AG08396 (cell line): Measurements from ENCODE around the gene MAN2C1.
"Not testable (repeated sequence)": the region's sequence is repeated elsewhere in the genome, so short reads cannot be mapped to it uniquely, and the experiment has no call there.

Source experiments
- DNase-seq: peaks from one replicate; pipeline ENCODE4 v3.0.0; 2012; ENCODE audit warnings: low spot score, mixed read lengths

Gene MAN2C1

GRCh38 chr15:75367913-75368688 lies at the start of gene MAN2C1:
MAN2C1 (minus strand) TSS chr15:75368607; CDS start chr15:75368583, 24 bp downstream.
- peak; percentile 94 for DNase-seq

- DNase-seq, result no peak
Observed at GRCh38 chr15:75416584-75416983, 48.2 kb upstream of the MAN2C1 start.

- no peak for DNase-seq
Observed at GRCh38 chr15:75410196-75410595, 41.8 kb upstream of the MAN2C1 start.

- no peak for DNase-seq
Observed at GRCh38 chr15:75407083-75407482, 38.7 kb upstream of the MAN2C1 start.

- no peak for DNase-seq
Observed at GRCh38 chr15:75403892-75404291, 35.5 kb upstream of the MAN2C1 start.

GRCh38 chr15:75397494-75397893 lies 29.1 kb upstream of the MAN2C1 start:
- DNase-seq, result peak; percentile 30

GRCh38 chr15:75389791-75390382 lies 21.5 kb upstream of the MAN2C1 start:
- DNase-seq, result peak; percentile 10

- DNase-seq, result not testable (repeated sequence)
Observed at GRCh38 chr15:75383986-75384385, 15.6 kb upstream of the MAN2C1 start.

DNA sequence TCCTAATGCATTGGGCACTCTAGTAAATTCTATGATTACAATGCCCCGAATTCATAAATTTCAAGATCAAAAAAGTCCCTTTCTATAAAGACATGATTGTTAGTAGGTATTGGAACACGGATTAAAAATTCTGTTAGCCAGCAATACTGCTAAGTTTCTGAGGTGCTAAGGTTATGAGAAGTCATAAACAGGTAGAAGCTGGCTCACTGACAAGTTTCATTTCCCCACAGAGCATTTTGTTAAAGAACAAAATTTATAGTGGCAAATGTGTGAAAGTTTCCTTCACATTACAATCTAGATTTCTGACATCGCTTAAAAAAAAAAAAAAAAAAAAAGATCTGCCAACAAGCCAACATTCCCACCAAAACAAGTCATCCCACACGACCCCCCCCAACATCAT lies 12.4 kb upstream of the MAN2C1 start:
- no peak for DNase-seq

DNA sequence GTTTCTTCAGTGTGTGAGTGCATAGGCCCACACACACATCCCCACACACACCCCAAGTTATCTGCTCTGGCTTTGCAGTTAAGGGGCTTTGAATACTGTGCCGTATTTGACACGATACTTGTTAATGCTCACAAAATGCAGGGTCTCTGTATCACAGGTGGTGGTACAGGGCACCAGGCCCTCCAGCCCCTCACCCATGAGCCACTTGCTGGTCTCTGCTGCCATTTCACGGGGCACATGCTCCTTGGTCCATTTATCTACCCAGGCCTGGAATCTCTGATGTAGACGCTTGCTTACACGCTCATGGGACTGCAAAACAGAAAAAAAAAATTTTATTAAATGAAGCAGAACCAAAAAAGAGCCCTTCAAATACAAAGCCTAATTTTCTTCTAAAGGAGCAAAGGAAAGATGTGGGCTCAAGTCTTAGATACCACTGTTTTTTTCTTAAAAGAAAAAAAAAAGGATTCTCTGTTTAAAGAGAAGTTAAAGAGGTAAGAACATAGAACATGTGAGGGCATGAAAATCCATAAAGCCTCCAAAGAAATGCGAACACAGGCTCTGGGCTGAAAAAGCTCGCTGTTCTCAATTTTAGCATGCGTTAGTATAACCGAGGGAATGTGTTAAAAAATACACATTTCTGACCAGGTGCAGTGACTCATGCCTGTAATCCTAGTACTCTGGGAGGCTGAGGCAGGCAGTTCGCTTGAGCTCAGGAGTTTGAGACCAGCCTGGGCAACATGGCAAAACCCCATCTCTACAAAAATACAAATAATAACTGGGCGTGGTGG lies 3.7 kb upstream of the MAN2C1 start:
- DNase-seq, result no peak

DNA sequence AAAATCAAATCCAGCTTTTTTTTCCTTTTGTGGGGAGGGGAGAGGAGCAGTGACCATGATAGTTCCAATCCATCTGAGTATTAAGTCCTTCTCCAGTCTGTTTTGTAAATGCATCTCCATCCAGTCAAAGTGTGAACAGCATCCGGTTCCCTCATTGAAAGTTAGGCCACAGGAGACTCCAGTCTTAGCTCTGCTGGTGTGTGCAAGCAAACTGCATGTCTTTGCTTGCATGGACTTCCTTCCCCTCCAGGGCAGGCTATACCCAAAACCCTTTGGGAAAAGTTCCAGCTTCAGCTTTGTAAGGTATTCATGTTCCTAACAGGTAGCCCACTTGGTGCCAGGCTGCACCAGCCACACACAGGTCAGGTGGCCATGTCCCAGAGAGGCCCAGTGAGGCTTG lies 3.1 kb upstream of the MAN2C1 start:
- no peak for DNase-seq

DNA sequence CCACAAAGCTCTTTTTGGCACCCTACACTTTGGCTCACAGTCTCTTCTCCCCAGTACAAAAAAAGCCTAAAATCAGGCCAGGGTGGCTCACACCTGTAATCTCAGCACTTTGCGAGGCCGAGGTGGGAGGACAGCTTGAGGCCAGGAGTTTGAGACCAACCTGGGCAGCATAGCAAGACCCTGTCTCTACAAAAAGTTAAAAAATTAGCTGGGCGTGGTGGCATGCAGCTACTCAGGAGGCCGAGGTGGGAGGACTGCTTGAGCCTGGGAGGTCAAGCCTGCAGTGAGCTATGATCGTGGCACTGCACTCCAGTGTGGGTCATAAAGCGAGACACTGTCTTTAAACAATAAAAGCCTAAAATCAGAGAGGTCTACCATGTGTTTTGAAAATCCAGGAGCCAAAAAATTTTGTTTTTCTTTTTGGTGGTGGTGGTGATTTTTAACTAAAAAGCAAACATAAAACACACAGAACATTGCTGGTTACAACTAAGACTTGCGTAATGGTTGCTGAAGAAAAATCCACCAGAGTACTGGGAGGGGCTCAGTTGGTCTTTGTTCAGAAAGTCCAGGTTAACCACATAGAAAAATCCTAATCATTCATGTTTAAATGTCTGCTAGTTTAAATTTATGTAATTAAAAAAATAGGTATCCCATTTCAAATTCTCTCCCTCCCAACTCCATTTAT lies 1.6 kb upstream of the MAN2C1 start:
- no peak for DNase-seq

DNA sequence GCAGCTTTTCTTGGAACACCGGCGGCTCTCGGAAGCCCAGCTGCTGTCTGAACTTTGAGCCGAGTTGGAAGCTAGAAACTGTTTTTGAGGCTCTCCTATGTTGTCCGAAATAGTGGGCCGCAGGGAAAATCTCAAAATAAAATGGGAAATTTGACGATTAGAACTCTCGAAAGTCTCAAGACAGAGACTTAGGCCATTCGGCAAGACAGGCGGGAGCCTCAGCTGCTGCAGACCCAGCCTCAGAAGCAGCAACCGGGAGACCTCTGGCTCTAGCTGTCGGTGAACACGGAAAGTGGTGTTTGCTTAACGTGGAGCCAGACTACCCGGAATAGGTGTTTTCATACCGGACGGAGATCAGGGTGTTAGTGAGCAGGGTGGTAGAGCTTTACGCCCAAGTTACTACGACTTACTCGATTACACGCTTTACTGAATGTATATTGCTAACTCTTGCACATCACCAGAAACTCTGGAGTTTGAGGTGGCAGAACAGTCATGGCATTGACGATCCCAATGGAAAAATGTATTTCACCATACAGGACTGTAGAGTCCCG lies 357 bp upstream of the MAN2C1 start:
- DNase-seq, result peak; percentile 21

GRCh38 chr15:75367406-75367912 lies 948 bp downstream of the MAN2C1 start:
- DNase-seq, result no peak

- DNase-seq, result no peak
Observed at GRCh38 chr15:75367006-75367405, 1.4 kb downstream of the MAN2C1 start.

DNA sequence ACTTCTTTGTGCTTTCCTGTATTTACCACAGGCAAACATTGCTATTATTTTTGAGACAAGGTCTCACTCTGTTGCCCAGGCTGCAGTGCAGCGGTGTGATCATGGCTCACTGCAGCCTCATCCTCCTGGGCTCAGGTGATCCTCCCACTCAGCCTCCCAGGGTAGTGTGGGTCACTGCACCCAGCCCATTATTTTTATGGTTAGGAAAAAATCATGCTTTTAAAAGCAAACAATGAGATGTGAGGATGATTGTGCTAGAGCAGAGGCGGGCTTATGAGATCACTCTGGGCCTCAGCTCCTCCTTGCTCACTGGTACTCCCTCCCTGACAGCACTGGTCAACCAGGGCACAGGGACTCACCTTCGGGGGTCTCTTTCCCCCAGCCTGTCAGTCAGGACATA lies 2.2 kb downstream of the MAN2C1 start:
- DNase-seq, result no peak

- DNase-seq, result no peak
Observed at GRCh38 chr15:75364881-75365280, 3.5 kb downstream of the MAN2C1 start.

DNA sequence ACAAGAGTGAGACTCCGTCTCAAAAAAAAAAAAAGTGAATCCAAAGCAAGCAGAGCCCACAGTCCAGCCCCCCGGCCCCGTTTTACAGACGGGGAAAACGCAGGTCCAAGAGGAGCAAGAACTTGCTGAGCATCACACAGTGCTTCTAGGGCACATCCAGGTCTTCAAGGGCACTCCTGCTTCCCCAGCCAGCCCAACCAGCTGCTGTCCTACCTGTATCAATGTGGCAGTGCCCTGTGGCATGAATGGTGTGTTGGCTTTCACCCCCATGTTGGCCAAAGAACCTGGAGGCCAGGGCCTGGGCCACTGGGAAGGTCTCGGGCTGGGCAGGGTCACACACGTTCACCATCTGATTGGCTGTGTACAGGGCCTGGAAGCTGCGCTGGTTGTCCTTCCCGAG lies 4.6 kb downstream of the MAN2C1 start:
- no peak for DNase-seq

GRCh38 chr15:75362642-75363249 lies 5.7 kb downstream of the MAN2C1 start:
- DNase-seq, result no peak

DNA sequence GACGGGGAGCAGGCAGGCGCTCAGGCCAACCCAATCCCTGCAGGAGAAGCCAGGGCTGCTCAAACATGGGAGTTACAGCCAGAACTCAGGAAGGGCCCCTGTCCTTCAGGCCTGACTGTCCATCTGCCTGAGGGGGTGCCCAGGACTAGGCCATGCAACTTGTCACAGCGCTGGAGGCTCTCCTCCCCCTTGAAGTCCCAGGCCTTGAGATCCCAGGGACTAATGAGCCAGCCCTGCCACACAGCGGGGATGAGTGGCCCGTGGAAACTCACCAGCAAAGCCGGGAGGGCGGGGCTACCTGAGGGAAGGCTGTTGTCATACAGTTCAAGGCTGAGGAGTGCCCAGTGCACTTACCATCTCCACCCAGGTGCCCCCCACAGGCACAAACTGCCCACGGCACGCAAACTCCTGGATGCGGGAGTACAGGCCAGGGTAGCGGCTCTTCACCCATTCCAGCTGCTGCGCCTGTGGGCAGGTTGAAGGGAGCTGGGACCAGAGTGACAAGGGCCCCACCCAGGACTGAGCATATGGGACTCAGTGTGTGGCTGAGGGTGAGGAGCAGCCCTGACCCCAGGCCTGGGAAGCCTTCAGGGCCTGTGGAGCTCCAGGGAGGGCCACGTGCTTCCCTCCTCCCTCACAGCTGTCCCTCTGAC lies 6.3 kb downstream of the MAN2C1 start:
- no peak for DNase-seq
